IMR-90 (cell line): ENCODE results near the gene IFI27L1.

Experiments used
- MAFK ChIP-seq: IDR thresholded peaks from 2 replicates; pipeline ENCODE4 v1.6.1; 2012; ENCODE audit warnings: low read depth, low read length, improper control_type of control experiment
- MAZ ChIP-seq: IDR thresholded peaks from 2 replicates; pipeline ENCODE4 v1.6.1; 2012; ENCODE audit warnings: low read depth, mild to moderate bottlenecking, low read length, improper control_type of control experiment, moderate library complexity, borderline replicate concordance
- MXI1 ChIP-seq: IDR thresholded peaks from 2 replicates; pipeline ENCODE4 v1.6.1; 2012; ENCODE audit warnings: low read depth, mild to moderate bottlenecking, low read length, moderate library complexity, borderline replicate concordance
- POLR2A ChIP-seq: IDR thresholded peaks from 2 replicates; pipeline ENCODE4 v1.6.1; 2012; ENCODE audit warnings: mild to moderate bottlenecking, low read depth, low read length
- RAD21 ChIP-seq: IDR thresholded peaks from 2 replicates; pipeline ENCODE4 v1.6.1; 2012; ENCODE audit warnings: low read length, improper control_type of control experiment
- RCOR1 ChIP-seq: IDR thresholded peaks from 2 replicates; pipeline ENCODE4 v1.6.1; 2012; ENCODE audit warnings: mild to moderate bottlenecking, low read length, improper control_type of control experiment; ENCODE audit not compliant: insufficient replicate concordance
- TF ChIP-seq, protein P1 (sequence below): conservative IDR thresholded peaks from 2 replicates; pipeline ENCODE4 v1.5.1; 2012; ENCODE audit warnings: mild to moderate bottlenecking, low read depth, low read length, improper control_type of control experiment

DNA sequence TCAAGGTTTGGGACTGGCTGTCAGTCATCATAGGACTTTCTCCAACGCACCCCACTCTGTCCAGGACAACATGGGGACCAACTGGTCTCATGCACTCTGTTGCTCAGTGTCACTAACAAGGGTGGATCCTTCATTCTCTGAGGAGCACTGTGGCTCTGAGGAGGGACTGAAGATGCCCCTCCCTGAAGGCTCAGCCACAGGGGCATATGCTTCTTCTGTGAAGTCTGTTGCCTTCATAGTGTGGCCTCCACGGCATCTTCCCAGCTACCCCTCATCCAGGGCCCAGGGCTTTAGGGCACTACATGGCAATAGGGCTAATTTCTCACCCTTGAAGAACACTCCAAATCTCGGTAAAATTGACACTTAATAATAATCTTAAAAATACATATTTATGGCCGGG, 62.6 kb downstream of the IFI27L1 start:
- TF ChIP-seq, protein P1, sequence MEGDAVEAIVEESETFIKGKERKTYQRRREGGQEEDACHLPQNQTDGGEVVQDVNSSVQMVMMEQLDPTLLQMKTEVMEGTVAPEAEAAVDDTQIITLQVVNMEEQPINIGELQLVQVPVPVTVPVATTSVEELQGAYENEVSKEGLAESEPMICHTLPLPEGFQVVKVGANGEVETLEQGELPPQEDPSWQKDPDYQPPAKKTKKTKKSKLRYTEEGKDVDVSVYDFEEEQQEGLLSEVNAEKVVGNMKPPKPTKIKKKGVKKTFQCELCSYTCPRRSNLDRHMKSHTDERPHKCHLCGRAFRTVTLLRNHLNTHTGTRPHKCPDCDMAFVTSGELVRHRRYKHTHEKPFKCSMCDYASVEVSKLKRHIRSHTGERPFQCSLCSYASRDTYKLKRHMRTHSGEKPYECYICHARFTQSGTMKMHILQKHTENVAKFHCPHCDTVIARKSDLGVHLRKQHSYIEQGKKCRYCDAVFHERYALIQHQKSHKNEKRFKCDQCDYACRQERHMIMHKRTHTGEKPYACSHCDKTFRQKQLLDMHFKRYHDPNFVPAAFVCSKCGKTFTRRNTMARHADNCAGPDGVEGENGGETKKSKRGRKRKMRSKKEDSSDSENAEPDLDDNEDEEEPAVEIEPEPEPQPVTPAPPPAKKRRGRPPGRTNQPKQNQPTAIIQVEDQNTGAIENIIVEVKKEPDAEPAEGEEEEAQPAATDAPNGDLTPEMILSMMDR: no peak
- no peak for TF ChIP-seq MXI1
- no peak for TF ChIP-seq RAD21
- no peak for TF ChIP-seq MAFK
- no peak for TF ChIP-seq POLR2A
- no peak for TF ChIP-seq RCOR1
- TF ChIP-seq MAZ: no peak
